Measurements from ENCODE around the gene SULT2B1. TPM values are rescaled to one million over a fixed set of nuclear protein-coding genes. Genes with fewer than 3 reads are reported as not detected.
A peak's percentile ranks its signal among the peaks of the same experiment; 100 is the strongest.
"Not testable (repeated sequence)": the region's sequence is repeated elsewhere in the genome, so short reads cannot be mapped to it uniquely, and the experiment has no call there.

The SULT2B1 gene
- total RNA-seq, 1 donor from 2014 or later, result 0.48 TPM

GRCh38 chr19:48618278-48618915 is 66.4 kb downstream of the SULT2B1 start:
- DNase-seq (ENCODE audit: low spot score), result no peak

- DNase-seq (ENCODE audit: low spot score), result peak; percentile 99
Observed at GRCh38 chr19:48618916-48619691, 67.1 kb downstream of the SULT2B1 start, which contains the start of the genes RPL18 and SPHK2. RPL18 (minus strand) TSS chr19:48619178; CDS start chr19:48619143, 35 bp downstream. SPHK2 (plus strand) TSS chr19:48619506; CDS start chr19:48620515, 1,009 bp downstream.

GRCh38 chr19:48619692-48620585 is 68.0 kb downstream of the SULT2B1 start:
- DNase-seq (ENCODE audit: low spot score), result no peak

GRCh38 chr19:48623556-48624066 is 71.6 kb downstream of the SULT2B1 start:
- no peak for DNase-seq (ENCODE audit: low spot score)

GRCh38 chr19:48624067-48624594 is 72.2 kb downstream of the SULT2B1 start:
- peak; percentile 99 for DNase-seq (ENCODE audit: low spot score)

GRCh38 chr19:48624791-48625723 is 73.1 kb downstream of the SULT2B1 start:
- no peak for DNase-seq (ENCODE audit: low spot score)

GRCh38 chr19:48625891-48626327 is 73.9 kb downstream of the SULT2B1 start:
- DNase-seq (ENCODE audit: low spot score), result no peak

GRCh38 chr19:48627201-48627864 is 75.4 kb downstream of the SULT2B1 start:
- DNase-seq (ENCODE audit: low spot score), result no peak

- DNase-seq (ENCODE audit: low spot score), result no peak
Observed at GRCh38 chr19:48627865-48628314, 75.9 kb downstream of the SULT2B1 start.

- DNase-seq (ENCODE audit: low spot score), result no peak
Observed at GRCh38 chr19:48628486-48629296, 76.7 kb downstream of the SULT2B1 start.

GRCh38 chr19:48629297-48629598 is 77.3 kb downstream of the SULT2B1 start:
- no peak for DNase-seq (ENCODE audit: low spot score)

- no peak for DNase-seq (ENCODE audit: low spot score)
Observed at GRCh38 chr19:48629599-48630295, 77.8 kb downstream of the SULT2B1 start.

GRCh38 chr19:48630296-48631063 is 78.5 kb downstream of the SULT2B1 start:
- DNase-seq (ENCODE audit: low spot score), result no peak

- no peak for DNase-seq (ENCODE audit: low spot score)
Observed at GRCh38 chr19:48631225-48631624, 79.3 kb downstream of the SULT2B1 start.

GRCh38 chr19:48632286-48632685 is 80.3 kb downstream of the SULT2B1 start:
- not testable (repeated sequence) for DNase-seq (ENCODE audit: low spot score)

GRCh38 chr19:48632692-48633147 is 80.7 kb downstream of the SULT2B1 start:
- DNase-seq (ENCODE audit: low spot score), result no peak
